GM23338 (cell line): ENCODE measurements around the gene NFIB. TPM values are rescaled to one million over a fixed set of nuclear protein-coding genes. Genes with fewer than 3 reads are reported as not detected.

Source experiments
- ATAC-seq: fragments of 200-7000 bp; cut with Tn5 transposase; 3 replicates; pipeline ENCODE4 v1.9.1; 2020
- DNase-seq: peaks from one replicate; pipeline ENCODE4 v3.0.0-alpha.2; 2015; ENCODE audit warnings: low spot score
- H2AFZ ChIP-seq: fragments of 200-600 bp; sonication (generic); 2 replicates; pipeline ENCODE4 v1.8.0; 2016; ENCODE audit warnings: antibody characterized with exemption, mild to moderate bottlenecking, moderate library complexity
- H3F3A ChIP-seq: fragments of 200-600 bp; sonication (generic); replicated peaks from 2 replicates; pipeline ENCODE4 v1.8.0; 2017; ENCODE audit warnings: antibody characterized with exemption, mixed run types, low read depth
- H3K27ac ChIP-seq: fragments of 200-600 bp; sonication (generic); 2 replicates; pipeline ENCODE4 v1.6.1; 2016; ENCODE audit warnings: low read depth
- H3K27me3 ChIP-seq: fragments of 200-600 bp; sonication (generic); 2 replicates; pipeline ENCODE4 v1.8.0; 2016; ENCODE audit warnings: mild to moderate bottlenecking, mixed run types, moderate library complexity; ENCODE audit not compliant: insufficient read depth
- H3K36me3 ChIP-seq: fragments of 200-600 bp; sonication (generic); 2 replicates; pipeline ENCODE4 v1.8.0; 2016; ENCODE audit warnings: mild to moderate bottlenecking; ENCODE audit not compliant: insufficient read depth
- H3K4me1 ChIP-seq: fragments of 200-600 bp; sonication (generic); 2 replicates; pipeline ENCODE4 v1.8.0; 2016; ENCODE audit warnings: mild to moderate bottlenecking, moderate library complexity; ENCODE audit not compliant: insufficient read depth
- H3K4me2 ChIP-seq: fragments of 200-600 bp; sonication (generic); 2 replicates; pipeline ENCODE4 v1.7.1; 2017; ENCODE audit warnings: mixed run types
- H3K4me3 ChIP-seq: fragments of 200-600 bp; sonication (generic); 2 replicates; pipeline ENCODE4 v1.6.1; 2016; ENCODE audit warnings: mixed run types
- H3K79me2 ChIP-seq: fragments of 200-600 bp; sonication (generic); replicated peaks from 2 replicates; pipeline ENCODE4 v1.8.0; 2017; ENCODE audit warnings: mild to moderate bottlenecking; ENCODE audit not compliant: insufficient read depth
- H3K9me2 ChIP-seq: fragments of 200-600 bp; sonication (generic); 2 replicates; pipeline ENCODE4 v1.8.0; 2017; ENCODE audit not compliant: insufficient read depth
- H4K20me1 ChIP-seq: fragments of 200-600 bp; sonication (generic); replicated peaks from 2 replicates; pipeline ENCODE4 v1.8.0; 2017; ENCODE audit warnings: mild to moderate bottlenecking; ENCODE audit not compliant: insufficient read depth
- H3K27ac Mint-ChIP-seq: 2 replicates; pipeline ENCODE4 v1.8.0; 2020; ENCODE audit warnings: inconsistent platforms, mild to moderate bottlenecking, moderate library complexity, mixed read lengths
- H3K27me3 Mint-ChIP-seq: 3 replicates; pipeline ENCODE4 v1.8.0; 2022; ENCODE audit warnings: low read depth, mild to moderate bottlenecking, moderate library complexity, mixed read lengths, inconsistent platforms; ENCODE audit not compliant: insufficient read depth, poor library complexity
- H3K36me3 Mint-ChIP-seq: 3 replicates; pipeline ENCODE4 v1.8.0; 2021; ENCODE audit warnings: low read depth, mild to moderate bottlenecking, inconsistent platforms, moderate library complexity, mixed read lengths
- H3K4me1 Mint-ChIP-seq: 3 replicates; pipeline ENCODE4 v1.8.0; 2020; ENCODE audit warnings: mild to moderate bottlenecking, inconsistent platforms, mixed read lengths
- H3K4me3 Mint-ChIP-seq: 3 replicates; pipeline ENCODE4 v1.8.0; 2021; ENCODE audit warnings: moderate library complexity, mild to moderate bottlenecking, inconsistent platforms, mixed read lengths
- H3K9me3 Mint-ChIP-seq: 3 replicates; pipeline ENCODE4 v1.8.0; 2020; ENCODE audit warnings: moderate library complexity, mild to moderate bottlenecking, inconsistent platforms, mixed read lengths
- NANOG ChIP-seq: IDR thresholded peaks from 2 replicates; pipeline ENCODE4 v1.6.1; 2016; ENCODE audit warnings: antibody characterized with exemption, borderline replicate concordance
- REST ChIP-seq: IDR thresholded peaks from one replicate; pipeline ENCODE4 v1.6.1; 2018; ENCODE audit warnings: antibody characterized with exemption; ENCODE audit not compliant: unreplicated experiment
- ZNF331 ChIP-seq: fragments of 250-450 bp; sonication (Bioruptor Pico); IDR thresholded peaks from 2 replicates; pipeline ENCODE4 v1.5.0; 2020; ENCODE audit warnings: low read depth, mild to moderate bottlenecking, moderate library complexity
- polyA plus RNA-seq: library from polyadenylated mRNA; unstranded; fragments of >200 nt; fragmentation: Nextera tagmentation; extraction: Ambion mirVana; gene quantifications from 2 replicates; pipeline ENCODE4 v1.2.1, GENCODE V29; 2016
- total RNA-seq: library from RNA; depleted of rRNA; stranded (reverse); fragments of >200 nt; shearing (Covaris generic); gene quantifications from 2 replicates; pipeline ENCODE4 v1.2.3, GENCODE V29; 2014

Gene NFIB
- total and polyA plus RNA-seq, 2 experiments from 2014 or later, result 3.9 to 4.7 TPM

- no peak for TF ChIP-seq REST
These were observed 85.3 kb downstream of the NFIB start (continued) for GRCh38 chr9:14228602-14229001.

GRCh38 chr9:14226855-14227532 lies 86.9 kb downstream of the NFIB start:
- Histone ChIP-seq H3K27me3 (no peaks in the 10 kb centered on the region), H4K20me1 (no peaks in the 10 kb centered on the region), H3K4me1 (0 out of 2 replicates have a peak, but pooled peaks cover 5% of the 10 kb centered on the region), H2AFZ (no peak overlapping the region), H3K4me3 (no peak overlapping the region), H3K36me3 (no peaks in the 10 kb centered on the region), H3K9me2 (no peaks in the 10 kb centered on the region), H3K27ac (no peak overlapping the region), H3F3A (no peaks in the 10 kb centered on the region), H3K79me2 (no peaks in the 10 kb centered on the region), H3K4me2 (no peak overlapping the region)
- no peaks in the 10 kb centered on the region for H3K9me3 Mint-ChIP-seq
- ATAC-seq, result no peak
- TF ChIP-seq NANOG, result no peak
- TF ChIP-seq ZNF331 (CRISPR knock-in tag), result no peak
- H3K4me3 Mint-ChIP-seq, result no peak overlapping the region
- DNase-seq, result no peak
- H3K4me1 Mint-ChIP-seq, result peaks cover 2% of the 10 kb centered on the region
- no peaks in the 10 kb centered on the region for H3K27me3 Mint-ChIP-seq
- no peaks in the 10 kb centered on the region for H3K36me3 Mint-ChIP-seq
- H3K27ac Mint-ChIP-seq, result no peak overlapping the region

GRCh38 chr9:14223081-14223480 lies 90.9 kb downstream of the NFIB start:
- no peak overlapping the region for H3K27ac Mint-ChIP-seq
- no peaks in the 10 kb centered on the region for H3K36me3 Mint-ChIP-seq
- no peak for TF ChIP-seq NANOG
- Histone ChIP-seq H3K4me3 (no peak overlapping the region), H3K36me3 (no peaks in the 10 kb centered on the region), H3K4me1 (0 out of 2 replicates have a peak, but pooled peaks cover 8% of the 10 kb centered on the region), H3F3A (no peaks in the 10 kb centered on the region), H2AFZ (no peak overlapping the region), H3K27ac (no peak overlapping the region), H4K20me1 (no peaks in the 10 kb centered on the region), H3K79me2 (no peaks in the 10 kb centered on the region), H3K27me3 (no peaks in the 10 kb centered on the region), H3K9me2 (no peaks in the 10 kb centered on the region), H3K4me2 (no peak overlapping the region)
- no peaks in the 10 kb centered on the region for H3K9me3 Mint-ChIP-seq
- ATAC-seq (no peak), DNase-seq (no peak)
- H3K27me3 Mint-ChIP-seq, result no peaks in the 10 kb centered on the region
- H3K4me1 Mint-ChIP-seq, result peaks cover 16% of the 10 kb centered on the region
- no peak overlapping the region for H3K4me3 Mint-ChIP-seq
